Measurements from ENCODE around the gene LRRC74B. TPM values are rescaled to one million over a fixed set of nuclear protein-coding genes. Genes with fewer than 3 reads are reported as not detected.
"Not testable (repeated sequence)": the region's sequence is repeated elsewhere in the genome, so short reads cannot be mapped to it uniquely, and the experiment has no call there.

The LRRC74B gene
- total RNA-seq, 1 experiment from 2014 or later, result not detected

DNA sequence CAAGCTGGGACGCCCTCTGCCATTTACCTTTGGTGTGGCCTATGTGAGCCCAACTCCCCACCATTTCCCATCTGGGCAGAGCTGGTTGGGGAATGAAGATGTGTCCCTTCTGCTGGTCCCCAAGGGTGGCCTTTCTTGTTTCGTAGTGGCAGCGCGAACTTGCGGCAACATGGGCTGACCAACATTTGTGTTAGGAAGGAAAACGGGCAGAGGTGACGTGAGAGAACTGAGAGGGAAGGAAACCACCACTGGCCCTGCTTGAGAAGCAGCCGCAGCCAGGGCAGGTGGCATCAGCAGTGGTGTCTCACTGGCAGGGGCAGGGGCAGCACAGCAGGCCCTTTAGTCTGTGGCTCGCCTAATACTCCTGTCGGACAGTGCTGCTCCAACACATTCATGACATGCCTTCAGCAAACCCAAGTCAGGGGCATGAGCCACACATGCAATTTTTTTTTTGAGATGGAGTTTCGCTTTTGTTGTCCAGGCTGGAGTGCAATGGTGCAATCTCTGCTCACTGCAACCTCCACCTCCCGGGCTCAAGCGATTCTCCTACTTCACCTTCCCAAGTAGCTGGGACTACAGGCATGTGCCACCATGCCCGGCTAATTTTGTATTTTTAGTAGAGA is 29.9 kb downstream of the LRRC74B start:
- no peak for DNase-seq (ENCODE audit: low read depth)

DNA sequence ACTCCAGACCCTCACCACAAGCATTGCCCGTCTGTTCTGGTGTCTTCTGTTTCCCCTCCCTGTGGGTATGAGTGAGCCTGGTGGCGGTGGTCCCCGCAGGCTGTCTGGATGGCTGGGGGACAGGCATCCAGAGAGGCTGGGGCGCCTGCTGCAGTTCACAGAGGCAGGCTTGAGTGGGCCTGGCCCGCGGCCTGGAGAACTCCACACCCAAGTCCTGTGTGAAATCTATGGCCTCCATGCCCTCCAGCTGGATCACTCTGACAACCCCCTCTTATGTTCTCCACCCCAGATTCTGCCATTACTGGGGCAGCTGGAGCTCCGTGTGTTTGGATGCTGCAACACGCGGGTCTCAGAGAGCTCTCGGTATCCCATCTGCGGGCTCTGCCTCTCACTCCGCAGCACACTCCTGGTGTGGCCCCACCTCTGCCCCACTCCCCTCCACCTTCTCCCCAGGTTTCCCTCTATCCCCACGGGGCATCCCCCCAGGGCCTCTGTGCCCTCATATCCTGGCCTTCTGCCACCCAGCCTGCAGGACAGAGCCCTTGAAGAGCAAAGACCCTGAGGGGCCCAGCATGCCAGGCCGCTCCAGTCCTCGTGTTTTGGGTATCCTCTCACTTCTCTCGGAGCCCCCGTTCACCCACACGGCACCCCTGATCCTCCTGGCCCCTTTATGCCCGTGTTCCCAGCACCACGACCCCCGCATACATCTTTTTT is 31.3 kb downstream of the LRRC74B start:
- DNase-seq (ENCODE audit: low read depth), result no peak

DNA sequence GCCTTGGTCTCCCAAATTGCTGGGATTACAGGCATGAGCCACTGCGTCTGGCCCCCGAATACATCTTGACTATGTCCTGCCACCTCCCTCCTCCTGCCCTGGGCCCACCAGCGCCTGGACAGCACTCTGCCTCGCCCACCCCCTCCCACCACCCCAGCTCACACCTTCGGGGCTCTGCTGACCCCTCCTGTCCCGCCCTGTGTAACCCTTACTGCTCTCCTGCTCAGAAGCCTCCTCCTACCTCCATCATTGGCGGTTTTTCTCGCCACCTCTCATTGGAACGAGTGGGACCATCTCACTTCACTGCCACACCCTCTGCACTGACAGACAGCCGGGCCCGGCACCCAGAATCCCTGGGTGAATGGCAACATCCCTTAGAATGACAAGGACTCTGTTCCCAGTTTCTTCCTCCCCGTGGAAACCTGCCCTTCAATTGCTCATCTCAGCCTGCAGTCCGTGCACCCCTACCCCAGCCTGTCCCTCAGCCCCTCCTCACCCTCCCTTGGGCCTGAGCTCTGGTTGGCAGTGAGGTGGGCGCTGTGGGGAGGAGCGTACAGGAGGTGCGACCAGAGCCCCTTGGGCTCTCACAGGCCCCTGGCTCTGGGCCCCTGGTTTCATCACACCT is 32.2 kb downstream of the LRRC74B start:
- no peak for DNase-seq (ENCODE audit: low read depth)

DNA sequence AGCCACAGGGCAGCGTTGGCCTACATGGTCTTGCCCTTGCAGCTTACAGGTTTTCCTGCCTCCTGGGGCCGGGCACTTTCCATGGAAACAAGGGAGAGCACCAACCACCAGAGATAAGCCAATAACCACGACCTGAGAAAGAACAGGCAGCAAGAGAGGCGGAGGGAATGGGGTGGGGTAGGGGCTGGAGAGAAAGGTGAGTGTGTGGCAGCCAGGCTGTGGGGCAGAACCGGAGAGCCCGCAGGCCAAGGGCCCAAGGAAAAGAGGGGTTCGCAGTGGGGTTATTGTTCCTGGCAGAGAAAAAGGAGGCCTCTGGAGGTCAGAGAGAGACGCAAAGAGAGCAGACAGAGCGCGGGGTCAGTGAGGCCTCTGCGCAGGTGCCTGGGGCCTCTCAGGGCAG is 33.2 kb downstream of the LRRC74B start:
- DNase-seq (ENCODE audit: low read depth), result no peak

DNA sequence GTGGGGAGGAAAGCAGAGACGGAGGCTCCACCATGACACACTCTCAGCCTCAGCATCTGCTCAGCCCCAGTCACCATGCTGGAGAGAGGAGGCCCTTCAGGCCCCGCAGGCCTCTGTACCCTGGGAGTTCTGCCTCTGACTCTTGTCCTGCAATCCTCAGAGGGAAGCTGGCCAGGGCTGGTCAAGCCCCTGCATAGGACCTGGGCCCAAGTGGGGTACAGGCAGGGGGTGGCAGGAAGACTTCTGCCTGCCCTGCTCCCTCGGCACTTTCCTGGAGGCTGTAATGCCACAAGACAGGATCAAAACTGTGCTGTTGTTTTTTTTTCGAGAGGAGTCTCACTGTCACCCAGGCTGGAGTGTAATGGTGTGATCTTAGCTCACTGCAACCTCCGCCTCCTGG is 33.7 kb downstream of the LRRC74B start:
- DNase-seq (ENCODE audit: low read depth), result no peak

DNA sequence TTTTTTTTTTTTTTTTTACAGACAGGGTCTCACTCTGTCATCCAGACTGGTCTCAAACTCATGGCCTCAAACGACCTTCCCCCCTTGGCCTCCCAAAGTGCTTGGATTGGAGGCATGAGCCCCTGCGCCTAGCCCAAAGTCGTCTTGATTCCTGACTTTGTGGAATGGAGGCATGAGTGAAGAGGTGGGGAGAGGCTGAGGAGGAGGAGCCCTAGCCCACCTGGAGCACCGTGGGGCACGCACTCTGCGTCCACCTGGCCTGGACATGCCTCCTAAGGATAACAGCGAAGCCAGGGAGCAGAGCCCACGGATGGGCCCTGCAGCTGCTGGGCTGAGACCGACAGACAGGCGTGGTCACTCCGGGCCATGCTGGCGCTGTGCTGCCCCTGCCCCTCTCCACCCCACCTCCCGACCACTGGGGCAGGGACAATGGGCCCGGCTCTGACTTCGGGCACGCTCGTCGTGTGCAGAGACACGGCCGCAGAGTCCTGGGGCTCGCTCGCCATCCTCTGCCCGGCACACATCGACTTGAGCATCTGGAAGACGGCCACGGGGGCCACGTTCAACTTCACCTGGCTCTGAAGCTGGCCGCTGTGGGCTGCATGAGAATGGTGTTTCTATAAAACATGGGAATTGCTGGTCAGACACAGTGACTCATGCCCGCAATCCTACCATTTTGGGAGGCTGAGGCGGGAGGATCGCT is 34.8 kb downstream of the LRRC74B start:
- no peak for DNase-seq (ENCODE audit: low read depth)

DNA sequence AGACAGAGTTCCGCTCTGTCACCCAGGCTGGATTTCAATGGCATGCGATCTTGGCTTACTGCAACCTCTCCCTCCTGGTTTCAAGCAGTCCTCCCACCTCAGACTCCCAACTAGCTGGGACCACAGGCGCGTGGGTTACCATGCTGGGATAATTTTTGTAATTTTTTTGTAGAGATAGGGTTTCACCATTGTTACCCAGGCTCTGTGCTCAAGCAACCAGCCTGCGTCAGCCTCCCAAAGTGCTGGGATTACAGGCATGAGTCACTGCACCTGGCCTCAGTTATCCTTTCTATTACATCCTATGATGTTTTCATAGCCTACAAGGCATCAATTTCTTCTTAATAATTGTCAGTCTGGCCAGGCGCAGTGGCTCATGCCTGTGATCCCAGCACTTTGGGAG is 36.5 kb downstream of the LRRC74B start:
- peak; percentile 40 for DNase-seq (ENCODE audit: low read depth)

DNA sequence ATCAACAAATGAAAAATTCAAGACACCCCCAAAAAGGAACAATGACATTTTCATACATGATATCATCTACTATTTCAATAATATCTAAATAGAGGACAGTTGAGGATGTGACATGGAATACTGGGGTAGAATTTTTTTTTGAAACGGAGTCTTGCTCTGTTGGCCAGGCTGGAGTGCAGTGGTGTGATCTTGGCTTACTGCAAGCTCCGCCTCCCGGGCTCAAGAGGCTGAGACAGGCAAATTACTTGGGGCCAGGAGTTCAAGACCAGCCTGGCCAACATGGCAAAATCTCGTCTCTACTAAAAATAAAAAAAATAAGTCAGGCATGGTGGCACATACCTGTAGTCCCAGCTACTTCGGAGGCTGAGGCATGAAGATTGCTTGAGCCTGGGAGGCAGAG is 41.4 kb downstream of the LRRC74B start:
- no peak for DNase-seq (ENCODE audit: low read depth)

DNA sequence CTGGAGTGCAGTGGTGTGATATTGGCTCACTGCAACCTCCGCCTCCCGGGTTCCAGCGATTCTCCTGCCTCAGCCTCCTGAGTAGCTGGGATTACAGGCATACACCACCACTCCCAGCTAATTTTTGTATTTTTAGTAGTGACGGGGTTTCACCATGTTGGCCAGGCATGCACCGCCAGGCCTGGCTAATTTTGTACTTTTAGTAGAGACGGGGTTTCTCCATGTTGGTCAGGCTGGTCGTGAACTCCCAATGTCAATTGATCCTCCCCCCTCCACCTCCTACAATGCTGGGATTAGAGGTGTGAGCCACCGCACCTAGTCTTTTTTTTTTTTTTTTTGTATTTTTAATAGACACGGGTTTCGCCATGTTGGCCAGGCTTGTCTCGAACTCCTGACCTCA is 42.2 kb downstream of the LRRC74B start:
- DNase-seq (ENCODE audit: low read depth), result not testable (repeated sequence)

DNA sequence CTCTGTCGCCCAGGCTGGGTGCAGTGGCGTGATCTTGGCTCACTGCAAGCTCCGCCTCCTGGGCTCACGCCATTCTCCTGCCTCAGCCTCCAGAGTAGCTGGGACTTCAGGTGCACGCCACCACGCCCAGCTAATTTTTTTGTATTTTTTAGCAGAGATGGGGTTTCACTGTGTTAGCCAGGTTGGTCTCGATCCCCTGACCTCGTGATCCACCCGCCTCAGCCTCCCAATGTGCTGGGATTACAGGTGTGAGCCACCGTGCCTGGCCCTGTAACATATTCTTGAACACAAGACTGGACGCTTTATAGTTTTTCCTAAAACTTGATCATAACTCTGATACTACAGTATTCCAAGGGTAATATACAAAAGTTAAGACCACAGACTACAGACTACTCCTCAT is 45.5 kb downstream of the LRRC74B start:
- not testable (repeated sequence) for DNase-seq (ENCODE audit: low read depth)

DNA sequence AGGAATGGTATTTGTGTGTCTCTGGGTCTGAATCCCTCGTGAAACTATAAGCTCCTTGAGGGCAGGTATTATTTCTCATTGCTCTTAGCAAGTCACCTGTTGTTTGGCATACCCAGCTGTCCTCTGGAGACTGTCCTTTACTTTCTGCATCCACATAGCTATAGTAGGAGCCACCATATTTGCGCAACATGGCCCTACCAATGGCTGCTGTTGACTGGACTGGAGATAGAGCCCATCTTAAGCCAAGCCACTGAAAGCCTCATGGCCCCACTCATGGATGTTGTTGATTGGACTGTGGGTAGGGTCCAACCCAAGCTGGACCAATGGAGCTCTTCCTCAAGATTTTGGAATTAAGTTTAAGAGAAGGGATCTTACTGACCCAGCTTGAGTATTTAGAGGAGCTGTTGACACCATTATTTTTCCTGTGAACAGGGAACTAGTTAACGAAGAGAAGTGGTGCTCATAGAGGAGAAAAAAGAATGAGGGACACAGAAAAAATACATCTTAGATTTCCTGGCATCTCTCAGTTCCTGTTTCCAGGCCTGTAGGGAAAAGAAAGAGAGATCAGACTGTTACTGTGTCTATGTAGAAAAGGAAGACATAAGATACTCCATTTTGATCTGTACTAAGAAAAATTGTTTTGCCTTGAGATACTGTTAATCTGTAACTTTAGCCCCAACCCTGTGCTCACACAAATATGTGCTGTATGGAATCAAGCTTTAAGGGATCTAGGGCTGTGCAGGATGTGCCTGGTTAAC is 47.2 kb downstream of the LRRC74B start:
- no peak for DNase-seq (ENCODE audit: low read depth)

DNA sequence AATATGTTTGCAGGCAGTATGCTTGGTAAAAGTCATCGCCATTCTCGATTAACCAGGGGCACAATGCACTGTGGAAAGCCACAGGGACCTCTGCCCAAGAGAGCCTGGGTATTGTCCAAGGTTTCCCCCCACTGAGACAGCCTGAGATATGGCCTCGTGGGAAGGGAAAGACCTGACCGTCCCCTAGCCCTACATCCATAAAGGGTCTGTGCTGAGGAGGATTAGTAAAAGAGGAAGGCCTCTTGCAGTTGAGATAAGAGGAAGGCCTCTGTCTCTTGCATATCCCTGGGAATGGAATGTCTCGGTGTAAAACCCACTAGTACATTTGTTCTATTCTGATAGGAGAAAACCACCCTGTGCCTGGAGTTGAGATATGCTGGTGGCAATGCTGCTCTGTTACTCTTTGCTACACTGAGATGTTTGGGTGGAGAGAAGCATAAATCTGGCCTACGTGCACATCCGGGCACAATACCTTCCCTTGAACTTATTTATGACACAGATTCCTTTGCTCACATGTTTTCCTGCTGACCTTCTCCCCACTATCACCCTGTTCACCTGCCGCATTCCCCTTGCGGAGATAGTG is 47.9 kb downstream of the LRRC74B start:
- not testable (repeated sequence) for DNase-seq (ENCODE audit: low read depth)

DNA sequence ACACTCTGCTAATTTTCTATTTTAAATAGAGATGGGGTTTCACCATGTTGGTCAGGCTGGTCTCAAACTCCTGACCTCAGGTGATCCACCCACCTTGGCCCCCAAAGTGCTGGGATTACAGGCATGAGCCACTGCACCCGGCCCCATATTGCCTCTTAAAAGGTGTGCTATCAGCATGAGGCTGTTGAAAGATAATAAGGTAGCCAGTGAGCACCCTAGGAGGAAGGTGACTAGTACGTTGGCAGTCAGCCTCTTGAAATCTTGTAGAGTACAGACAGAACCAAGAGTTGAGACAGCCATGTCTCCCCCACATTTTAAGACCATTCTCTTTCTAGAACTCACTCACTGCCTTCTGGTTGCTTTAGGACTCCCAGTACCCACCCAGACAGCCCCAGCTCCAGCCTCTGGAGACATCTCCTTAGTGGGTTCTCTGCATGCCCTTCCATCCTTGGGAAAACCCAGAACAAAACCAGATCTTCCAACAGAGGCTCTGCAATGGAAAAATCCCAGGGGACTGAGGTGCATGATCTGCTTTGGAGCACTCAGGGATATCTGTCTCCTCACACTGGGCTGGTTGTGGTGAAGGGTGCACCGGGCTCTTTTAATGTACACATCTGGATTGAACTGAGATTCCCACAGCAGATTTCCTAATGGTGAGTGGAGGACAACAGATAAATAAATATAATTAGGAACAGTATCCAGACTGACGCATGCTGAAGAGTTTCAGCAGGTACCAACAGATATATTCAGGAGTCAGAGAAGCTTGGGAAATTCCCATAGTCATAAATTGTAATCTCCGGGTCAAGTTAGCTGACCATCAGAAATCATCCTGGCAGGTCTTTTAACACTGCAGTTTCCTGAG is 49.4 kb downstream of the LRRC74B start:
- DNase-seq (ENCODE audit: low read depth), result no peak

DNA sequence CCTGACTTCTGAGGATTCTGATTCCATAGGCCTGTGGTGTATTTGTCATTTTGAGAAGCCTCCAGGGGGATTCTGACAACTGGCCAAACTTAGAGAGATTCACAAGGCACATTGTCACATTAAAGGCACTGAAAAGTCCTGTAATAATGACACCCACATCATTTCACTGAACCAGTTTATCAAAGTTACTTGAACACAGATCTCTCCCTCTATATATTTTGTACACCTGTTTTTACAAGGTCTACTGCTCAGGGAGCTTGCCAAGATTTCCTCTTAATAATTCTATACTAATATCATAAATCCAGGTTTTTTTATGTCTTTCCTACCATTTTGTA is 50.0 kb downstream of the LRRC74B start:
- DNase-seq (ENCODE audit: low read depth), result no peak

DNA sequence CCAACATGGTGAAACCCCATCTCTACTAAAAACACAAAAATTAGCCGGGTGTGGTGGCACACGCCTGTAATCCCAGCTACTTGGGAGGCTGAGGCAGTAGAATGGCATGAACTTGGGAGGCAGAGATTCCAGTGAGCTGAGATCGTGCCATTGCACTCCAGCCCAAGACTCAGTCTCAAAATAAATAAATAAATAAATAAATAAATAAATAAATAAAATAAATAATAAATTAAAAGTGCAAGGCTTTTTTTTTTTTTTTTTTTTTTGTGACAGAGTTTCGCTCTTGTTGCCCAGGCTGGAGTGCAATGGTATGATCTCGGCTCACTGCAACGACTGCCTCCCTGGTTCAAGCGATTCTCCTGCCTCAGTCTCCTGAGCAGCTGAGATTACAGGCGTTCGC is 51.1 kb downstream of the LRRC74B start:
- not testable (repeated sequence) for DNase-seq (ENCODE audit: low read depth)

DNA sequence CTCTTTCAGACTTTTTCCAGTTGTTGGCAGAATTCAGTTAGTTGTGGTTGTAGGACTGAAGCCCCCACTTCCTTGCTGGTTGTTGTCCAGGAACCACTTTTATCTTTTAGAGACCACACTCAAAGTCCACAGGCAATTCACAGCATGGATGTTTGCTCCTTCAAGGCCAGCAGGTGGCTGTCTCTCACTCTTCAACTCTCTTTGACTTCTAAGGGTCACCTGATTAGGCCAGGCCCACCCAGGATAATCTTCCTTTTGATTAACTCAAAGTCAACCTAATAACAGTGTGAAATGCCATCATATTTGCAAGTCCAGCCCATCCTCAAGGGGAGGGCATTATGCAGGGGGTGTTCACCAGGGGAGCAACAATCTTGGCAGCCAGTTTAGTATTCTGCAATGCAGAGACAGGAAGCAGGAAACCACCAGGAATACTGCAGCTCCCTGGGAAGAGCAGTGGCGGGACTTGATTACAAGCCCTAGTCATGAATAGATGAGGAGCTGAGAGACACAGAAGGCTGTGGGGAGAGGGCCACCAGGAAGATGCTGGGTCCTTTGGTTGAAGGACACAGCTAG is 52.4 kb downstream of the LRRC74B start:
- peak; percentile 35 for DNase-seq (ENCODE audit: low read depth)

DNA sequence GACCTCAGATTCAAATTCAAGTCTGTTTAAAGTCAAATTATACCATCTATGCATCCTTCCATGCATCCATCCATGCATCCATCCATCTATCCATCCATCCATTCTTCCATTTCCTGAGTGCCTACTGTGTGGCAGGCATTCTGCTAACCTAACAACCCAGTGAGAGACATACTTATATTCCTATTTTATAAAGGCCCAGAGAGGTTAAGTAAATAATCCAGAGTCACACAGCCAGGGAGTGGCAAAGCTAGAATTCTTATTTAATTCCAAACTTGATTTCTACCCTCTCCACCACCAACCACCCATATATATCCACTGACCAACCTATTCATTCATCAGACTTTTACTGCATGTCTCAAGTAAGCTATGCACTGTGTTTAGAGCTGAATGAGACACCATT is 53.8 kb downstream of the LRRC74B start:
- DNase-seq (ENCODE audit: low read depth), result no peak

DNA sequence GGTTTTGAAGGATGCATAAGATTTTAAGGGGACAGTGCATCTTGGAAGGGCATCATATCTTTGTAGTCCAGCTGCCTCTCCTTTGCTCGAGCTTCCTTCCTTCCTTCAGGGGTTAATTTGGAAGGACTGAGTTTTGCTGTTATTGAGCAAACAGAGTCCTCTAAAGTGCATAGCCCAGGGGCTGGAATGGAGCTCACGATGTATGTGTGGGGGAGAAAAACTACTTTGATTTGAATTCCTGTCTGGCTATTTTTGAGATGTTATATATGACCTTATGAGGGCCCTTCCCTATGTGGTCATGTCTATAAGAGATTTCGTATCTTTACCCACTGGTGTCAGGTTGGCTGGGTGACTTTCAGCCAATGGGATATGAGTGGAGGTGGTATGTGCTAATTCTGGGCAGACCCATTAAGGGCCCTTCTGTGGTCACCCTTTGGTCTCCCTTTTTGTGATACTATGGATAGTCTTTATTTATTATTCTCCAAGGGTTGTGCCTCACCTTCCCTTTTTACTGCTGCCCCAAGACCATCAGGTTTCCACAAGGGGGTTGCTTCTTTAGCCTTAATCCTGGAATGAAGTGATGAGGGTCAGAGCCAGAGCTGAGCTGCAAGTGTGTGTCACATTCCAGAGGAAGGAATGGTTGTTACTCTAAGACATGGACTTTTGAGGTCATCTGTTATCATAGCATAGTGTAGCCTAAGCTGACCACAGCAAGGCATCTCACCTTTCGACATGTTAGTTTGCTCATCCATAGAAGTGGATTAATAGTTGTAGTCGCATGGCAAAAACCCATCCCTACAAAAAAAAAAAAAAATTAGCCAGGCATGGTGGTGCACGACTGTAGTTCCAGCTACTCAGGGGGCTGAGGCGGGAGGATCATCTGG is 54.6 kb downstream of the LRRC74B start:
- no peak for DNase-seq (ENCODE audit: low read depth)
